HepG2 (cell line): ENCODE results near the gene PRPSAP1. TPM values are rescaled to one million over a fixed set of nuclear protein-coding genes. Genes with fewer than 3 reads are reported as not detected.

Experiments used
- BORCS8-MEF2B ChIP-seq: sonication (generic); formaldehyde crosslinking; IDR thresholded peaks from 2 replicates; pipeline ENCODE4 v1.8.0; 2022; ENCODE audit warnings: mild to moderate bottlenecking, missing genetic modification reagents
- CBX2 ChIP-seq, 2 experiments: fragments of 200-600 bp in 1 of 2; sonication (generic); formaldehyde crosslinking in 1 of 2; IDR thresholded peaks; 2 replicates each; pipeline versions ENCODE4 v1.7.0 to v1.8.1; 2018 to 2022; ENCODE audit warnings: low read depth in 2 of 2, low read length in 1 of 2, mild to moderate bottlenecking in 1 of 2, missing genetic modification reagents in 1 of 2
- FOXK2 ChIP-seq: fragments of 450-650 bp; IDR thresholded peaks from 2 replicates; pipeline ENCODE4 v1.6.1; 2016
- MBNL3 ChIP-seq: fragments of 250-450 bp; sonication (Bioruptor Pico); conservative IDR thresholded peaks from 2 replicates; pipeline ENCODE4 v1.8.0; 2022; ENCODE audit warnings: mild to moderate bottlenecking, inconsistent platforms
- MTF1 ChIP-seq: sonication (generic); formaldehyde crosslinking; IDR thresholded peaks from 2 replicates; pipeline ENCODE4 v1.5.0; 2020; ENCODE audit warnings: missing genetic modification reagents
- NR1H2 ChIP-seq: sonication (generic); formaldehyde crosslinking; IDR thresholded peaks from 2 replicates; pipeline ENCODE4 v1.8.1; 2022; ENCODE audit warnings: low read depth, missing genetic modification reagents, borderline replicate concordance
- NR2C2 ChIP-seq: sonication (generic); formaldehyde crosslinking; IDR thresholded peaks from 2 replicates; pipeline ENCODE4 v1.4.0; 2020; ENCODE audit warnings: missing genetic modification reagents, mild to moderate bottlenecking, moderate library complexity, borderline replicate concordance
- PHB2 ChIP-seq: fragments of 450-650 bp; IDR thresholded peaks from 2 replicates; pipeline ENCODE4 v1.6.1; 2018; ENCODE audit not compliant: partially characterized antibody
- RBM39 ChIP-seq: fragments of 200-400 bp; formaldehyde crosslinking; IDR thresholded peaks from one replicate; pipeline ENCODE4 v1.6.1; 2018; ENCODE audit warnings: antibody characterized with exemption, mild to moderate bottlenecking, low read depth, low read length; ENCODE audit not compliant: poor library complexity, severe bottlenecking
- RFXAP ChIP-seq: sonication (generic); formaldehyde crosslinking; IDR thresholded peaks from 2 replicates; pipeline ENCODE4 v1.4.0; 2020; ENCODE audit warnings: missing genetic modification reagents, borderline replicate concordance
- SALL1 ChIP-seq: sonication (generic); formaldehyde crosslinking; IDR thresholded peaks from 2 replicates; pipeline ENCODE4 v1.8.0; 2022; ENCODE audit warnings: mild to moderate bottlenecking, missing genetic modification reagents
- SMC3 ChIP-seq: IDR thresholded peaks from 2 replicates; pipeline ENCODE4 v1.6.1; 2011; ENCODE audit warnings: low read length, improper control_type of control experiment
- STAG1 ChIP-seq: sonication (generic); formaldehyde crosslinking; IDR thresholded peaks from 2 replicates; pipeline ENCODE4 v1.4.0; 2020; ENCODE audit warnings: missing genetic modification reagents
- TEAD3 ChIP-seq: optimal IDR thresholded peaks from 2 replicates; pipeline ENCODE3; 2016; ENCODE audit warnings: borderline replicate concordance
- XRCC5 ChIP-seq: fragments of 200-400 bp; formaldehyde crosslinking; optimal IDR thresholded peaks from 2 replicates; pipeline ENCODE3; 2017; ENCODE audit warnings: mild to moderate bottlenecking, low read length
- ZBTB7B ChIP-seq: sonication (generic); formaldehyde crosslinking; IDR thresholded peaks from 2 replicates; pipeline ENCODE4 v1.4.0; 2020; ENCODE audit warnings: missing genetic modification reagents
- ZC3H4 ChIP-seq: sonication (generic); formaldehyde crosslinking; IDR thresholded peaks from 2 replicates; pipeline ENCODE4 v1.4.0; 2020; ENCODE audit warnings: missing genetic modification reagents, borderline replicate concordance
- ZFP36L1 ChIP-seq: sonication (generic); formaldehyde crosslinking; IDR thresholded peaks from 2 replicates; pipeline ENCODE4 v1.8.0; 2022; ENCODE audit warnings: mild to moderate bottlenecking, missing genetic modification reagents, moderate library complexity
- ZNF33A ChIP-seq: sonication (generic); formaldehyde crosslinking; IDR thresholded peaks from 2 replicates; pipeline ENCODE4 v1.5.1; 2020; ENCODE audit warnings: missing genetic modification reagents, mild to moderate bottlenecking, moderate library complexity, borderline replicate concordance
- ZNF451 ChIP-seq: sonication (generic); formaldehyde crosslinking; IDR thresholded peaks from 2 replicates; pipeline ENCODE4 v1.5.0; 2020; ENCODE audit warnings: mild to moderate bottlenecking, missing genetic modification reagents
- ZNF484 ChIP-seq: sonication (generic); formaldehyde crosslinking; IDR thresholded peaks from 2 replicates; pipeline ENCODE4 v1.5.1; 2020; ENCODE audit warnings: mild to moderate bottlenecking, low read depth, missing genetic modification reagents, borderline replicate concordance
- ZNF549 ChIP-seq: sonication (generic); formaldehyde crosslinking; IDR thresholded peaks from 2 replicates; pipeline ENCODE4 v1.5.0; 2020; ENCODE audit warnings: missing genetic modification reagents
- ZNF563 ChIP-seq: sonication (generic); formaldehyde crosslinking; IDR thresholded peaks from 2 replicates; pipeline ENCODE4 v1.8.0; 2022; ENCODE audit warnings: mild to moderate bottlenecking, moderate library complexity, missing genetic modification reagents
- ZNF713 ChIP-seq: sonication (generic); formaldehyde crosslinking; IDR thresholded peaks from 2 replicates; pipeline ENCODE4 v1.4.0; 2020; ENCODE audit warnings: mild to moderate bottlenecking, missing genetic modification reagents
- polyA plus RNA-seq, 8 experiments: library from polyadenylated mRNA; depleted of rRNA in 3 of 8; stranded (reverse) in 7 of 8; unstranded in 1 of 8; fragments of >200 nt; fragmentation: Illumina TruSeq in 4 of 8; extraction: Trizol in 4 of 8; gene quantifications; 2 replicates each; pipeline versions ENCODE4 v1.2.1 to v1.2.3, GENCODE V29; 2011 to 2016; ENCODE audit warnings: low read depth in 4 of 8, missing spikeins in 1 of 8, mixed read lengths in 1 of 8; ENCODE audit not compliant: insufficient read depth in 1 of 8
- total RNA-seq, 5 experiments: library from RNA; depleted of rRNA; stranded (reverse); fragments of >200 nt; fragmentation: Illumina TruSeq; extraction: Trizol; gene quantifications; 2 replicates each; pipeline ENCODE4 v1.2.3, GENCODE V29; 2016; ENCODE audit warnings: low read depth in 1 of 5
- TF ChIP-seq, protein P1 (sequence below): sonication (generic); formaldehyde crosslinking; conservative IDR thresholded peaks from 2 replicates; pipeline ENCODE4 v1.8.0; 2022; ENCODE audit warnings: mild to moderate bottlenecking, moderate library complexity, missing genetic modification reagents
- TF ChIP-seq, protein P2 (sequence below): sonication (generic); formaldehyde crosslinking; IDR thresholded peaks from 2 replicates; pipeline ENCODE4 v1.9.0; 2021; ENCODE audit warnings: missing genetic modification reagents, mild to moderate bottlenecking, borderline replicate concordance
- TF ChIP-seq, protein P3 (sequence below): IDR thresholded peaks from 2 replicates; pipeline ENCODE4 v1.6.1; 2016; ENCODE audit warnings: missing compliant biosample characterization, missing genetic modification reagents, borderline replicate concordance

PRPSAP1 gene
- total and polyA plus RNA-seq, 2 of the 13 experiments (the other 11 are each of a cell fraction or from before 2014, with no cell fraction given) = 91.1 to 314 TPM

DNA sequence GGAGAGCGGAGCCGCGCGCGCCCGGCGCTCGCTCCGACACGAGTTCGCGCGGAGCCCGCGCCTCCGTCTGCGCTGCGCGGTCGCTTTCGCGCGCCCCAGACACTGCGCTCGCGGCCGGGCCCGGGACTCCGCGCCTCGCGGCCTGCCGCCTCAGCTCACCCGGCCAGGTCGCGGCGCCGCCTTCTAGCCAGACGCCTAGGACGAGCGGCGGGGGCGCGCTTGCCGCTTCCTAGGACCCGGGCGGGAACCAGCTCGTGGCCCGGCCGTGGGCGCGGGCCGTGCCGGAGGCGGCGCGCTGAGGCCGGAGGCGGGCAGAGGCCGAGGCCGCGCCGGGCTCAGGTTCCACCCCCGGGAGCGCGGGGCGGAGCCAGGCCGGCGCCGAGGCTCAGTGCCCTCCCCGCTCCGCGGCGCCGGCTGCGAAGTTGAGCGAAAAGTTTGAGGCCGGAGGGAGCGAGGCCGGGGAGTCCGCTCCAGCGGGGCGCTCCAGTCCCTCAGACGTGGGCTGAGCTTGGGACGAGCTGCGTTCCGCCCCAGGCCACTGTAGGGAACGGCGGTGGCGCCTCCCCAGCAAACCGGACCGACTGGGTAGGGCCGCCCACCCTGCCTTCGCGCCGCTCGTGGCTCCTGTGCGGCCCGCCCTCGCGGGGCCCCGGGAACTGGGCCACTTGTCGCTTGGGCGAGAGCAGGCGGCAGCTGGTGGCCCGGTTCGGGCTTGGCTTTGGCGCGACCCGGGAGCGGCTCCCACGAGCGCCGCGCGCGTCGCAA is 30.7 kb upstream of the PRPSAP1 start, which contains the start of gene SPHK1 (continued):
- TF ChIP-seq, protein P1, sequence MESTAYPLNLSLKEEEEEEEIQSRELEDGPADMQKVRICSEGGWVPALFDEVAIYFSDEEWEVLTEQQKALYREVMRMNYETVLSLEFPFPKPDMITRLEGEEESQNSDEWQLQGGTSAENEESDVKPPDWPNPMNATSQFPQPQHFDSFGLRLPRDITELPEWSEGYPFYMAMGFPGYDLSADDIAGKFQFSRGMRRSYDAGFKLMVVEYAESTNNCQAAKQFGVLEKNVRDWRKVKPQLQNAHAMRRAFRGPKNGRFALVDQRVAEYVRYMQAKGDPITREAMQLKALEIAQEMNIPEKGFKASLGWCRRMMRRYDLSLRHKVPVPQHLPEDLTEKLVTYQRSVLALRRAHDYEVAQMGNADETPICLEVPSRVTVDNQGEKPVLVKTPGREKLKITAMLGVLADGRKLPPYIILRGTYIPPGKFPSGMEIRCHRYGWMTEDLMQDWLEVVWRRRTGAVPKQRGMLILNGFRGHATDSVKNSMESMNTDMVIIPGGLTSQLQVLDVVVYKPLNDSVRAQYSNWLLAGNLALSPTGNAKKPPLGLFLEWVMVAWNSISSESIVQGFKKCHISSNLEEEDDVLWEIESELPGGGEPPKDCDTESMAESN (CRISPR knock-in tag) = 0 out of 2 replicates have a peak, but pooled peaks have one; percentile 65
- TF ChIP-seq FOXK2 = no peak
- no peak for TF ChIP-seq NR1H2 (CRISPR knock-in tag)
- TF ChIP-seq ZBTB7B (CRISPR knock-in tag) = 0 out of 2 replicates have a peak, but pooled peaks have one; percentile 48
- TF ChIP-seq PHB2 = no peak
- no peak for TF ChIP-seq MTF1 (CRISPR knock-in tag)
- peak; percentile 68; the same call in 1 of the 2 replicates for TF ChIP-seq BORCS8-MEF2B
- TF ChIP-seq ZFP36L1 = peak; percentile 87
- no peak for TF ChIP-seq NR2C2 (CRISPR knock-in tag)
- TF ChIP-seq STAG1 (CRISPR knock-in tag) = peak; percentile 7; the same call in 1 of the 2 replicates
- no peak for TF ChIP-seq RFXAP (CRISPR knock-in tag)
- no peak for TF ChIP-seq ZNF713 (CRISPR knock-in tag)
- TF ChIP-seq MBNL3 (CRISPR knock-in tag) = no peak; the same call in 1 of the 2 replicates
- peak; percentile 28 for TF ChIP-seq RBM39
- TF ChIP-seq SMC3 = no peak
- TF ChIP-seq TEAD3 (CRISPR knock-in tag) = peak; percentile 32
- no peak for TF ChIP-seq CBX2 (IDR thresholded peaks at IDR 0.05; ENCODE audit: low read depth, low read length)
- no peak for TF ChIP-seq CBX2 (CRISPR knock-in tag; IDR thresholded peaks at IDR 0.05; ENCODE audit: low read depth)
- no peak for TF ChIP-seq ZNF33A (CRISPR knock-in tag)
- TF ChIP-seq ZNF563 (CRISPR knock-in tag) = peak; percentile 57
- TF ChIP-seq ZNF484 (CRISPR knock-in tag) = no peak
- TF ChIP-seq ZNF549 (CRISPR knock-in tag) = no peak
- TF ChIP-seq ZNF451 (CRISPR knock-in tag) = peak; percentile 92
- peak; percentile 78; the same call in 1 of the 2 replicates for TF ChIP-seq ZC3H4 (CRISPR knock-in tag)
- TF ChIP-seq SALL1 (CRISPR knock-in tag) = peak; percentile 68
- no peak for TF ChIP-seq XRCC5
- TF ChIP-seq, protein P2, sequence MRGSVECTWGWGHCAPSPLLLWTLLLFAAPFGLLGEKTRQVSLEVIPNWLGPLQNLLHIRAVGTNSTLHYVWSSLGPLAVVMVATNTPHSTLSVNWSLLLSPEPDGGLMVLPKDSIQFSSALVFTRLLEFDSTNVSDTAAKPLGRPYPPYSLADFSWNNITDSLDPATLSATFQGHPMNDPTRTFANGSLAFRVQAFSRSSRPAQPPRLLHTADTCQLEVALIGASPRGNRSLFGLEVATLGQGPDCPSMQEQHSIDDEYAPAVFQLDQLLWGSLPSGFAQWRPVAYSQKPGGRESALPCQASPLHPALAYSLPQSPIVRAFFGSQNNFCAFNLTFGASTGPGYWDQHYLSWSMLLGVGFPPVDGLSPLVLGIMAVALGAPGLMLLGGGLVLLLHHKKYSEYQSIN = no peak
- TF ChIP-seq, protein P3, sequence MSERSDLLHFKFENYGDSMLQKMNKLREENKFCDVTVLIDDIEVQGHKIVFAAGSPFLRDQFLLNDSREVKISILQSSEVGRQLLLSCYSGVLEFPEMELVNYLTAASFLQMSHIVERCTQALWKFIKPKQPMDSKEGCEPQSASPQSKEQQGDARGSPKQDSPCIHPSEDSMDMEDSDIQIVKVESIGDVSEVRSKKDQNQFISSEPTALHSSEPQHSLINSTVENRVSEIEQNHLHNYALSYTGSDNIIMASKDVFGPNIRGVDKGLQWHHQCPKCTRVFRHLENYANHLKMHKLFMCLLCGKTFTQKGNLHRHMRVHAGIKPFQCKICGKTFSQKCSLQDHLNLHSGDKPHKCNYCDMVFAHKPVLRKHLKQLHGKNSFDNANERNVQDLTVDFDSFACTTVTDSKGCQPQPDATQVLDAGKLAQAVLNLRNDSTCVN (CRISPR knock-in tag) = no peak
